BE2C (cell line): Measurements from ENCODE around the gene RNF186. TPM values are rescaled to one million over a fixed set of nuclear protein-coding genes. Genes with fewer than 3 reads are reported as not detected.

Experiments used
- DNase-seq: peaks from one replicate; pipeline ENCODE4 v3.0.0-alpha.2; 2020
- H3K27me3 ChIP-seq: fragments of 250-450 bp; sonication (Bioruptor Pico); 2 replicates; pipeline ENCODE4 v1.5.1; 2020; ENCODE audit warnings: mild to moderate bottlenecking
- H3K36me3 ChIP-seq: fragments of 250-450 bp; sonication (Bioruptor Pico); 2 replicates; pipeline ENCODE4 v1.5.1; 2020; ENCODE audit warnings: mild to moderate bottlenecking
- H3K4me1 ChIP-seq: fragments of 250-450 bp; sonication (Bioruptor Pico); 2 replicates; pipeline ENCODE4 v1.5.1; 2020
- H3K4me3 ChIP-seq: 2 replicates; pipeline ENCODE4 v1.5.1; 2011; ENCODE audit warnings: low read depth, low read length
- H3K9me3 ChIP-seq: fragments of 250-450 bp; sonication (Bioruptor Pico); 2 replicates; pipeline ENCODE4 v1.5.1; 2020
- CTCF ChIP-seq: IDR thresholded peaks from 2 replicates; pipeline ENCODE4 v1.5.1; 2012; ENCODE audit warnings: mild to moderate bottlenecking, low read depth, low read length
- polyA plus RNA-seq: library from polyadenylated mRNA; unstranded; fragments of >200 nt; gene quantifications from one replicate; pipeline ENCODE4 v1.2.1, GENCODE V29; 2012; ENCODE audit warnings: low read depth, missing spikeins; ENCODE audit not compliant: insufficient read length, insufficient read depth

RNF186 gene
- not detected for polyA plus RNA-seq

GRCh38 chr1:19814681-19815503 is at the start of gene RNF186:
Gene RNF186 (minus strand): TSS chr1:19815283. CDS start chr1:19815101, 182 bp downstream.
- H3K4me3 ChIP-seq: no peak within 1 kb of the TSS
- no peaks in the 10 kb centered on the region for H3K9me3 ChIP-seq
- H3K4me1 ChIP-seq: no peaks in the 10 kb centered on the region
- no peaks in the 10 kb centered on the region for H3K27me3 ChIP-seq
- TF ChIP-seq CTCF: no peak
- no peak for DNase-seq
- H3K36me3 ChIP-seq: no peaks in the 10 kb centered on the region

GRCh38 chr1:19864570-19865160 is 49.6 kb upstream of the RNF186 start:
- Histone ChIP-seq H3K4me3 (no peak overlapping the region), H3K36me3 (no peaks in the 10 kb centered on the region), H3K27me3 (no peaks in the 10 kb centered on the region), H3K4me1 (no peaks in the 10 kb centered on the region), H3K9me3 (no peaks in the 10 kb centered on the region)
- DNase-seq: no peak
- TF ChIP-seq CTCF: no peak

- no peaks in the 10 kb centered on the region for H3K36me3 ChIP-seq
- H3K4me3 ChIP-seq: no peak overlapping the region
- no peaks in the 10 kb centered on the region for H3K9me3 ChIP-seq
- DNase-seq: no peak
- no peaks in the 10 kb centered on the region for H3K4me1 ChIP-seq
- TF ChIP-seq CTCF: no peak
- no peaks in the 10 kb centered on the region for H3K27me3 ChIP-seq
Measured at GRCh38 chr1:19862944-19863343, 47.9 kb upstream of the RNF186 start.

- Histone ChIP-seq H3K4me1 (no peaks in the 10 kb centered on the region), H3K36me3 (no peaks in the 10 kb centered on the region), H3K27me3 (no peaks in the 10 kb centered on the region), H3K9me3 (no peaks in the 10 kb centered on the region), H3K4me3 (no peak overlapping the region)
- DNase-seq: no peak
- TF ChIP-seq CTCF: no peak
Measured at GRCh38 chr1:19861842-19862530, 46.9 kb upstream of the RNF186 start.

- Histone ChIP-seq H3K27me3 (no peaks in the 10 kb centered on the region), H3K9me3 (no peaks in the 10 kb centered on the region), H3K4me3 (no peak overlapping the region), H3K4me1 (no peaks in the 10 kb centered on the region), H3K36me3 (no peaks in the 10 kb centered on the region)
- no peak for DNase-seq
- no peak for TF ChIP-seq CTCF
Measured at GRCh38 chr1:19861034-19861433, 46.0 kb upstream of the RNF186 start.
